ENCODE measurements around the gene MMP1. TPM values are rescaled to one million over a fixed set of nuclear protein-coding genes. Genes with fewer than 3 reads are reported as not detected.

Gene MMP1
- total RNA-seq, 1 donor from 2014 or later = not detected

DNA sequence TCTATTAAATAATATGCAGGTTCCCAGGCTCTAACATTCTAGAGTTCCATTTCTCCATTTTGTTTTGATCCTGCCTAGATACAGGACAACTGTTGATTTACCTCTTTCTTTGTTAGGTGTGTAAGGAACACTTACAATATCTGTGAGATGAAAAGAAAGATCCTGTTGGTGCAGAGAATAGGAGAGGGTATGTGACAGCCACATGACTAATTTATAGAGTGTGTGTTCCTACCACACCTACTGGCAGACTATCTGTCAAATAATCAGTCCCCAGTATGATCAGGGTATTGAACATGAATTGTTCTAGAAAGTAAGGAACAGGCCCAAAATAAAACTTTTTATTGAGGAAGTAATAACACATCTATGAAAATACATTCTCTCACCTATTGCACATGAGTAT is 27.8 kb downstream of the MMP1 start:
- Mint-ChIP-seq H3K4me3 (ENCODE audit: unreplicated experiment) (no peak overlapping the region), H3K27ac (ENCODE audit: unreplicated experiment) (no peak overlapping the region), H3K36me3 (ENCODE audit: unreplicated experiment) (no peaks in the 10 kb centered on the region), H3K27me3 (ENCODE audit: unreplicated experiment) (no peaks in the 10 kb centered on the region), H3K4me1 (ENCODE audit: low read depth, unreplicated experiment) (no peaks in the 10 kb centered on the region), H3K9me3 (ENCODE audit: unreplicated experiment) (peaks cover 1% of the 10 kb centered on the region)
- TF ChIP-seq, protein P1, sequence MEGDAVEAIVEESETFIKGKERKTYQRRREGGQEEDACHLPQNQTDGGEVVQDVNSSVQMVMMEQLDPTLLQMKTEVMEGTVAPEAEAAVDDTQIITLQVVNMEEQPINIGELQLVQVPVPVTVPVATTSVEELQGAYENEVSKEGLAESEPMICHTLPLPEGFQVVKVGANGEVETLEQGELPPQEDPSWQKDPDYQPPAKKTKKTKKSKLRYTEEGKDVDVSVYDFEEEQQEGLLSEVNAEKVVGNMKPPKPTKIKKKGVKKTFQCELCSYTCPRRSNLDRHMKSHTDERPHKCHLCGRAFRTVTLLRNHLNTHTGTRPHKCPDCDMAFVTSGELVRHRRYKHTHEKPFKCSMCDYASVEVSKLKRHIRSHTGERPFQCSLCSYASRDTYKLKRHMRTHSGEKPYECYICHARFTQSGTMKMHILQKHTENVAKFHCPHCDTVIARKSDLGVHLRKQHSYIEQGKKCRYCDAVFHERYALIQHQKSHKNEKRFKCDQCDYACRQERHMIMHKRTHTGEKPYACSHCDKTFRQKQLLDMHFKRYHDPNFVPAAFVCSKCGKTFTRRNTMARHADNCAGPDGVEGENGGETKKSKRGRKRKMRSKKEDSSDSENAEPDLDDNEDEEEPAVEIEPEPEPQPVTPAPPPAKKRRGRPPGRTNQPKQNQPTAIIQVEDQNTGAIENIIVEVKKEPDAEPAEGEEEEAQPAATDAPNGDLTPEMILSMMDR (IDR thresholded peaks at IDR 0.05; ENCODE audit: partially characterized antibody, unreplicated experiment) = no peak
- DNase-seq = no peak

DNA sequence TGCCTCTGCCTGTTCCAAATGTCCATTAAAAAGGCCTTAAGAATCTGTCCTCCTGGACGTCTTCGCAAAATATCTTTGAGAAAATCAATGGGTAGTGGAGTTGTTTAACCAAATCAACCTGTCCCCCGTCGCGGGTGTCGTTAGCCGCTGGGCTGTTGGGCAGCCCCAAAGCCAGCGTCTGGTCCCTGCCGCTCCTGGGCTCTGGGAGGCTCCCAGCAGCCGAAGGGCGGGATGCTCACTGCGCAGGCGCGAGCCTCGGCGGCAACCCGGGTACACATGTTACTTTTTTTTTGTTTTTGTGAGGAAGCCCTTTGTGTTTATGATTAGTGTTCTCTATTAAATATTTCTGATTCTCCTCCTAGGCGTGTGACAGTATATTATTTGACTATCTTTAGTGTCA is 30.2 kb downstream of the MMP1 start:
- Mint-ChIP-seq H3K27me3 (ENCODE audit: unreplicated experiment) (peaks cover 4% of the 10 kb centered on the region), H3K4me1 (ENCODE audit: low read depth, unreplicated experiment) (no peaks in the 10 kb centered on the region), H3K36me3 (ENCODE audit: unreplicated experiment) (no peaks in the 10 kb centered on the region), H3K4me3 (ENCODE audit: unreplicated experiment) (no peak overlapping the region), H3K9me3 (ENCODE audit: unreplicated experiment) (peaks cover 1% of the 10 kb centered on the region), H3K27ac (ENCODE audit: unreplicated experiment) (no peak overlapping the region)
- TF ChIP-seq, protein P1 (IDR thresholded peaks at IDR 0.05; ENCODE audit: partially characterized antibody, unreplicated experiment) = no peak
- DNase-seq = no peak

DNA sequence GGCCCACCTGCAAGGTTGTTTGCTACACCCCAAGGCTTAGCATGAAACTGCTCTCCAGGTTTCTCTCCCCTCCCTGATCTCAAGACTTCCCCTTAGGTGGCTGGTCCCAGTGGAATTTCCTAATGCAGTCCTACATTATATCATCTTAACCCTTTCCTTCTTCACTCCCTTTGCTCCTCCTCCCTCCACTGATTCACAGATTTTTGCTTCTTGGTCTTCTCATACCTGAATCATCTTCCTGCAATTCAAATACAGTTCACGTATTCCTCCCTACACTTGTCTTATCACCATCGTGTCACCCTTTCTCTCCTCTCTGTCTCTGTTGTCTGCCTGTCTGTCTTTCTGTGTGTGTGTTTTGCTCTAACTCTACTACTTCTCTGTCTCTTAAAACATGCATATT is 34.5 kb downstream of the MMP1 start:
- H3K9me3 Mint-ChIP-seq (ENCODE audit: unreplicated experiment) = no peaks in the 10 kb centered on the region
- H3K27ac Mint-ChIP-seq (ENCODE audit: unreplicated experiment) = no peak overlapping the region
- no peak for DNase-seq
- H3K4me1 Mint-ChIP-seq (ENCODE audit: low read depth, unreplicated experiment) = no peaks in the 10 kb centered on the region
- peaks cover 5% of the 10 kb centered on the region for H3K27me3 Mint-ChIP-seq (ENCODE audit: unreplicated experiment)
- no peak overlapping the region for H3K4me3 Mint-ChIP-seq (ENCODE audit: unreplicated experiment)
- TF ChIP-seq, protein P1 (IDR thresholded peaks at IDR 0.05; ENCODE audit: partially characterized antibody, unreplicated experiment) = no peak
- H3K36me3 Mint-ChIP-seq (ENCODE audit: unreplicated experiment) = no peaks in the 10 kb centered on the region

DNA sequence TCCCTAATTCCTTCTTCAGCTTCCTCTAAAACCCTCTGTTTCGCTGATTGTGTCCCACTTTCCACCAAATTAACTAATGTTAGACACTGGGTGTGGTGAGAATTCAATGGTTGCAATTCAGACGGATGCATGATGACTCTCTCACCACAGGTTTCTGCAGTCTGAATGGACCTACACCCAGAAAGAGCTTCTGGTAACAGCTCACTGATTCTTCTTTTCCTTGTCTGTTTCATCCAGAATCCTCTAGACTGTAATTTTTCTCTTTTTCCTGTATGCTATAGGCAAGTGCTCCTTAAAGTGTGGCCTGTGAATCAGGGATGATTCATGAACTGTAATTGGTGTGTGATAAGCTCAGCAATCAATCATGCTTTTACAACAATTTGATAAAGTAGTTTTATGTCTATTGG is 35.6 kb downstream of the MMP1 start:
- Mint-ChIP-seq H3K27me3 (ENCODE audit: unreplicated experiment) (peaks cover 6% of the 10 kb centered on the region), H3K9me3 (ENCODE audit: unreplicated experiment) (no peaks in the 10 kb centered on the region), H3K4me1 (ENCODE audit: low read depth, unreplicated experiment) (no peaks in the 10 kb centered on the region), H3K36me3 (ENCODE audit: unreplicated experiment) (no peaks in the 10 kb centered on the region), H3K27ac (ENCODE audit: unreplicated experiment) (no peak overlapping the region), H3K4me3 (ENCODE audit: unreplicated experiment) (no peak overlapping the region)
- no peak for DNase-seq
- TF ChIP-seq, protein P1 (IDR thresholded peaks at IDR 0.05; ENCODE audit: partially characterized antibody, unreplicated experiment) = no peak

DNA sequence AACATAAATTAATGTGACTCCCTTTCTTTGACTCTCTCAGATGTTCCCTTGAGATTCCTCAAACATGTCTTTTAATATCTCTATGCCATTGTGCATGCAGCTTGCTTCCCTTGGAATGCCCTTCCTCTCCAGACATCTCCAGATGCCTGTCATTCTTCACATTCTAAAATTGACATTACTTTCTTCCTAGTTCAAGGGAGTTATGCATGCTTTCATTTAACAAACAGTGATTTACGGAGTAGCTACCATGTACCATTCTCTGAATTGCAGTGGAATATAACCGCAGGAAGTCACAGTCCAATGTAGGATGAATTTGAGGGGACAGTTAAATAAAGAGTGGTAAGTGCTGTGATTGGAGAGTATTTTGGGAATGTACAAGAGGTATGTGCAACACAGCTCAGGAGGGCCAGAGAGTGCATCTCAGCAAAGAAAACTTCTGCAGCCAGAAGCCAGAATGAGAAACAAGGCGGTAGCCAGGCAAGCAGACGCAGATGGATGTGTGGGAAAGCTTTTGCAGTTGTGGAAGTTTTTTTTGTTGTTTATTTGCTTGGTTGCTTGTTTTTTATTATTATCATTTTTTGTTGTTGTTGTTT is 36.2 kb downstream of the MMP1 start:
- no peak for DNase-seq
- no peaks in the 10 kb centered on the region for H3K36me3 Mint-ChIP-seq (ENCODE audit: unreplicated experiment)
- no peaks in the 10 kb centered on the region for H3K9me3 Mint-ChIP-seq (ENCODE audit: unreplicated experiment)
- no peak overlapping the region for H3K27ac Mint-ChIP-seq (ENCODE audit: unreplicated experiment)
- TF ChIP-seq, protein P1 (IDR thresholded peaks at IDR 0.05; ENCODE audit: partially characterized antibody, unreplicated experiment) = no peak
- H3K27me3 Mint-ChIP-seq (ENCODE audit: unreplicated experiment) = peaks cover 6% of the 10 kb centered on the region
- H3K4me1 Mint-ChIP-seq (ENCODE audit: low read depth, unreplicated experiment) = no peaks in the 10 kb centered on the region
- H3K4me3 Mint-ChIP-seq (ENCODE audit: unreplicated experiment) = no peak overlapping the region

Data from glutamatergic neuron (in vitro differentiated cells).